IPS-NIHi7 (cell line): ENCODE data around the gene KLF14.
A peak's percentile ranks its signal among the peaks of the same experiment; 100 is the strongest.
"Not testable (repeated sequence)": the region's sequence is repeated elsewhere in the genome, so short reads cannot be mapped to it uniquely, and the experiment has no call there.

ENCODE experiments used
- DNase-seq: peaks from one replicate; pipeline ENCODE4 v3.0.0; 2012; ENCODE audit warnings: mixed read lengths; ENCODE audit errors: extremely low spot score

Gene KLF14

GRCh38 chr7:130719541-130719940, 14.5 kb downstream of the KLF14 start:
- DNase-seq: no peak

GRCh38 chr7:130712416-130712815, 21.6 kb downstream of the KLF14 start:
- no peak for DNase-seq

- DNase-seq: no peak
Observed at GRCh38 chr7:130708766-130709165, 25.2 kb downstream of the KLF14 start.

- no peak for DNase-seq
Observed at GRCh38 chr7:130708001-130708400, 26.0 kb downstream of the KLF14 start.

GRCh38 chr7:130703851-130704250, 30.2 kb downstream of the KLF14 start:
- DNase-seq: no peak

- no peak for DNase-seq
Observed at GRCh38 chr7:130701650-130702049, 32.4 kb downstream of the KLF14 start.

GRCh38 chr7:130700760-130701159, 33.2 kb downstream of the KLF14 start:
- no peak for DNase-seq

- DNase-seq: no peak
Observed at GRCh38 chr7:130699686-130700085, 34.3 kb downstream of the KLF14 start.

GRCh38 chr7:130697820-130698219, 36.2 kb downstream of the KLF14 start:
- DNase-seq: no peak

- DNase-seq: peak; percentile 58
Observed at GRCh38 chr7:130695840-130696239, 38.2 kb downstream of the KLF14 start.

- not testable (repeated sequence) for DNase-seq
Observed at GRCh38 chr7:130692396-130692795, 41.6 kb downstream of the KLF14 start.

GRCh38 chr7:130689683-130690082, 44.3 kb downstream of the KLF14 start:
- DNase-seq: no peak

- no peak for DNase-seq
Observed at GRCh38 chr7:130683026-130683425, 51.0 kb downstream of the KLF14 start.
